A549 (cell line): ENCODE results near the gene SDR39U1.
"Not testable (repeated sequence)": the region's sequence is repeated elsewhere in the genome, so short reads cannot be mapped to it uniquely, and the experiment has no call there.

ENCODE experiments used
- BCL3 ChIP-seq: fragments of >200 bp; sonication (Bioruptor Twin); formaldehyde crosslinking; IDR thresholded peaks from 3 replicates; pipeline ENCODE4 v1.6.1; 2016
- BHLHE40 ChIP-seq: IDR thresholded peaks from 2 replicates; pipeline ENCODE4 v1.6.1; 2012; ENCODE audit warnings: low read depth, low read length, inconsistent platforms
- CEBPB ChIP-seq, 2 experiments: fragments of >200 bp in 1 of 2; sonication (Bioruptor Twin) in 1 of 2; formaldehyde crosslinking in 1 of 2; IDR thresholded peaks; 2 replicates each; pipeline ENCODE4 v1.6.1; 2012 to 2016
- CHD2 ChIP-seq: fragments of 150-350 bp; IDR thresholded peaks from 2 replicates; pipeline ENCODE4 v1.6.1; 2014; ENCODE audit warnings: low read length; ENCODE audit not compliant: partially characterized antibody
- CTCF ChIP-seq: fragments of >200 bp; sonication (Bioruptor Twin); formaldehyde crosslinking; IDR thresholded peaks from 3 replicates; pipeline ENCODE4 v1.5.1; 2016
- EHMT2 ChIP-seq: fragments of 200-600 bp; sonication (generic); IDR thresholded peaks from 2 replicates; pipeline ENCODE4 v1.6.1; 2016; ENCODE audit warnings: antibody characterized with exemption, low read depth, mild to moderate bottlenecking, moderate library complexity
- PHF8 ChIP-seq: fragments of 200-600 bp; sonication (generic); IDR thresholded peaks from 2 replicates; pipeline ENCODE4 v1.6.1; 2016; ENCODE audit warnings: low read depth, mild to moderate bottlenecking, antibody characterized with exemption, moderate library complexity, borderline replicate concordance
- POLR2A ChIP-seq: IDR thresholded peaks from 2 replicates; pipeline ENCODE4 v1.6.1; 2012; ENCODE audit warnings: mild to moderate bottlenecking, low read length
- POLR2AphosphoS2 ChIP-seq: conservative IDR thresholded peaks from 2 replicates; pipeline ENCODE4 v1.6.1; 2012; ENCODE audit warnings: low read length, improper control_type of control experiment, inconsistent platforms
- RAD21 ChIP-seq, 2 experiments: fragments of >200 bp in 1 of 2; sonication (Bioruptor Twin) in 1 of 2; formaldehyde crosslinking in 1 of 2; IDR thresholded peaks in 1 of 2; conservative IDR thresholded peaks in 1 of 2; 2 replicates in 1 of 2; 3 replicates in 1 of 2; pipeline ENCODE4 v1.6.1; 2012 to 2018; ENCODE audit warnings: inconsistent platforms in 1 of 2
- RNF2 ChIP-seq: fragments of 200-600 bp; sonication (generic); IDR thresholded peaks from 2 replicates; pipeline ENCODE4 v1.6.1; 2016; ENCODE audit warnings: low read depth, mild to moderate bottlenecking, antibody characterized with exemption, moderate library complexity, borderline replicate concordance
- USF2 ChIP-seq: fragments of 450-650 bp; IDR thresholded peaks from 2 replicates; pipeline ENCODE4 v1.6.1; 2014; ENCODE audit warnings: antibody characterized with exemption
- TF ChIP-seq, protein P1 (sequence below): IDR thresholded peaks from 2 replicates; pipeline ENCODE4 v1.6.1; 2012
- TF ChIP-seq, protein P2 (sequence below): fragments of 200-600 bp; sonication (generic); IDR thresholded peaks from 2 replicates; pipeline ENCODE4 v1.6.1; 2016; ENCODE audit warnings: antibody characterized with exemption, mild to moderate bottlenecking, moderate library complexity

- TF ChIP-seq CTCF; RNF2; CHD2; RAD21 (conservative IDR thresholded peaks at IDR 0.05 in 1 of 2, IDR thresholded peaks at IDR 0.05 in 1 of 2); PHF8; POLR2A; BHLHE40; BCL3; EHMT2; POLR2AphosphoS2; CEBPB (IDR thresholded peaks at IDR 0.05); USF2: not testable (repeated sequence)
- TF ChIP-seq, protein P1, sequence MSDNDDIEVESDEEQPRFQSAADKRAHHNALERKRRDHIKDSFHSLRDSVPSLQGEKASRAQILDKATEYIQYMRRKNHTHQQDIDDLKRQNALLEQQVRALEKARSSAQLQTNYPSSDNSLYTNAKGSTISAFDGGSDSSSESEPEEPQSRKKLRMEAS = not testable (repeated sequence)
- TF ChIP-seq, protein P2, sequence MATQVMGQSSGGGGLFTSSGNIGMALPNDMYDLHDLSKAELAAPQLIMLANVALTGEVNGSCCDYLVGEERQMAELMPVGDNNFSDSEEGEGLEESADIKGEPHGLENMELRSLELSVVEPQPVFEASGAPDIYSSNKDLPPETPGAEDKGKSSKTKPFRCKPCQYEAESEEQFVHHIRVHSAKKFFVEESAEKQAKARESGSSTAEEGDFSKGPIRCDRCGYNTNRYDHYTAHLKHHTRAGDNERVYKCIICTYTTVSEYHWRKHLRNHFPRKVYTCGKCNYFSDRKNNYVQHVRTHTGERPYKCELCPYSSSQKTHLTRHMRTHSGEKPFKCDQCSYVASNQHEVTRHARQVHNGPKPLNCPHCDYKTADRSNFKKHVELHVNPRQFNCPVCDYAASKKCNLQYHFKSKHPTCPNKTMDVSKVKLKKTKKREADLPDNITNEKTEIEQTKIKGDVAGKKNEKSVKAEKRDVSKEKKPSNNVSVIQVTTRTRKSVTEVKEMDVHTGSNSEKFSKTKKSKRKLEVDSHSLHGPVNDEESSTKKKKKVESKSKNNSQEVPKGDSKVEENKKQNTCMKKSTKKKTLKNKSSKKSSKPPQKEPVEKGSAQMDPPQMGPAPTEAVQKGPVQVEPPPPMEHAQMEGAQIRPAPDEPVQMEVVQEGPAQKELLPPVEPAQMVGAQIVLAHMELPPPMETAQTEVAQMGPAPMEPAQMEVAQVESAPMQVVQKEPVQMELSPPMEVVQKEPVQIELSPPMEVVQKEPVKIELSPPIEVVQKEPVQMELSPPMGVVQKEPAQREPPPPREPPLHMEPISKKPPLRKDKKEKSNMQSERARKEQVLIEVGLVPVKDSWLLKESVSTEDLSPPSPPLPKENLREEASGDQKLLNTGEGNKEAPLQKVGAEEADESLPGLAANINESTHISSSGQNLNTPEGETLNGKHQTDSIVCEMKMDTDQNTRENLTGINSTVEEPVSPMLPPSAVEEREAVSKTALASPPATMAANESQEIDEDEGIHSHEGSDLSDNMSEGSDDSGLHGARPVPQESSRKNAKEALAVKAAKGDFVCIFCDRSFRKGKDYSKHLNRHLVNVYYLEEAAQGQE = not testable (repeated sequence)
These were observed 49.2 kb upstream of the SDR39U1 start for GRCh38 chr14:24491586-24492408.
